CD4-positive, CD25-positive, alpha-beta regulatory T cell (primary cell): ENCODE results near the gene PSG3. TPM values are rescaled to one million over a fixed set of nuclear protein-coding genes. Genes with fewer than 3 reads are reported as not detected.
"Not testable (repeated sequence)": the region's sequence is repeated elsewhere in the genome, so short reads cannot be mapped to it uniquely, and the experiment has no call there.

Experiments used
- ATAC-seq, 2 donors: fragments of 150-1000 bp; cut with Tn5 transposase; one replicate each; pipeline ENCODE4 v1.10.0; 2021; ENCODE audit warnings: low read depth in 2 of 2, moderate number of reproducible peaks in 2 of 2, moderate library complexity in 1 of 2
- DNase-seq, 3 donors: peaks; one replicate each; pipeline versions ENCODE4 v3.0.0 to v3.0.0-alpha.2; 2012 to 2022; ENCODE audit warnings: mixed read lengths in 1 of 3
- H3K27ac ChIP-seq: one replicate; pipeline ENCODE4 v1.7.0; 2013; ENCODE audit warnings: mild to moderate bottlenecking, low read length; ENCODE audit not compliant: insufficient read depth, poor library complexity, severe bottlenecking
- H3K27me3 ChIP-seq: one replicate; pipeline ENCODE4 v1.7.0; 2013; ENCODE audit warnings: low read length; ENCODE audit not compliant: control insufficient read depth, insufficient read depth
- H3K36me3 ChIP-seq: one replicate; pipeline ENCODE4 v1.7.0; 2013; ENCODE audit warnings: mild to moderate bottlenecking, low read length, moderate library complexity; ENCODE audit not compliant: control insufficient read depth, insufficient read depth
- H3K4me1 ChIP-seq: 2 replicates; pipeline ENCODE4 v1.7.0; 2013; ENCODE audit warnings: mild to moderate bottlenecking, low read length; ENCODE audit not compliant: insufficient read depth, control insufficient read depth, poor library complexity, severe bottlenecking
- H3K4me3 ChIP-seq: one replicate; pipeline ENCODE4 v1.7.0; 2013; ENCODE audit warnings: low read depth, mild to moderate bottlenecking, low read length, moderate library complexity
- H3K9me3 ChIP-seq, 2 experiments: 1 replicate in 1 of 2; 2 replicates in 1 of 2; pipeline ENCODE4 v1.7.0; 2013; ENCODE audit warnings: low read length in 2 of 2, mild to moderate bottlenecking in 1 of 2, moderate library complexity in 1 of 2; ENCODE audit not compliant: control insufficient read depth in 2 of 2
- H3K27ac Mint-ChIP-seq, 3 donors: one replicate each; pipeline ENCODE4 v1.8.0; 2020 to 2022; ENCODE audit warnings: mild to moderate bottlenecking in 3 of 3, mixed read lengths in 3 of 3, moderate library complexity in 2 of 3
- H3K27me3 Mint-ChIP-seq: one replicate; pipeline ENCODE4 v1.8.0; 2022; ENCODE audit warnings: mild to moderate bottlenecking, mixed read lengths
- H3K36me3 Mint-ChIP-seq: one replicate; pipeline ENCODE4 v1.8.0; 2020; ENCODE audit warnings: mixed read lengths
- H3K4me1 Mint-ChIP-seq, 4 donors: one replicate each; pipeline ENCODE4 v1.8.0; 2020 to 2022; ENCODE audit warnings: mixed read lengths in 4 of 4, mild to moderate bottlenecking in 1 of 4
- H3K4me3 Mint-ChIP-seq, 4 donors: one replicate each; pipeline ENCODE4 v1.8.0; 2020 to 2022; ENCODE audit warnings: mild to moderate bottlenecking in 4 of 4, mixed read lengths in 4 of 4, moderate library complexity in 3 of 4
- H3K9me3 Mint-ChIP-seq, 7 donors: one replicate each; pipeline ENCODE4 v1.8.0; 2020 to 2022; ENCODE audit warnings: mixed read lengths in 7 of 7, mild to moderate bottlenecking in 3 of 7, moderate library complexity in 2 of 7
- polyA plus RNA-seq, 4 donors: library from polyadenylated mRNA; unstranded; fragments of 300-500 nt; fragmentation: Illumina TruSeq; gene quantifications; one replicate each; pipeline ENCODE4 v1.2.3, GENCODE V29; 2021
- total RNA-seq: library from RNA; stranded (reverse); gene quantifications from one replicate; pipeline ENCODE4 v1.2.3, GENCODE V29; 2022

The PSG3 gene
- total and polyA plus RNA-seq, 5 donors from 2014 or later: 0.42 TPM; not detected in 4

DNA sequence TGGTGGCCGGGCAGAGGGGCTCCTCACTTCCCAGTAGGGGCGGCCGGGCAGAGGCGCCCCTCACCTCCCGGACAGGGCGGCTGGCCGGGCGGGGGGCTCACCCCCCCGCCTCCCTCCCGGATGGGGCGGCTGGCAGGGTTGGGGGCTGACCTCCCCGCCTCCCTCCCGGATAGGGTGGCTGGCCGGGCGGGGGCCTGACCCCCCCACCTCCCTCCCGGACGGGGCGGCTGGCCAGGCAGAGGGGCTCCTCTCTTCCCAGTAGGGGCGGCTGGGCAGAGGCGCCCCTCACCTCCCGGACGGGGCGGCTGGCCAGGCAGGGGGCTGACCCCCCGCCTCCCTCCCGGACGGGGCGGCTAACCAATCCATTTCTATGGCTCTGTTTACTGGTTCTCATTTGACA is 64.0 kb downstream of the PSG3 start:
- H3K27ac ChIP-seq, DNase-seq, H3K27me3 ChIP-seq, H3K4me3 ChIP-seq, H3K4me1 ChIP-seq, H3K27ac Mint-ChIP-seq, H3K9me3 ChIP-seq, H3K27me3 Mint-ChIP-seq, H3K36me3 ChIP-seq, H3K36me3 Mint-ChIP-seq, ATAC-seq, H3K4me1 Mint-ChIP-seq, H3K4me3 Mint-ChIP-seq: not testable (repeated sequence)
- H3K9me3 Mint-ChIP-seq: peaks cover 0 to 17% (median 6%) of the 10 kb centered on the region in 7 donors

DNA sequence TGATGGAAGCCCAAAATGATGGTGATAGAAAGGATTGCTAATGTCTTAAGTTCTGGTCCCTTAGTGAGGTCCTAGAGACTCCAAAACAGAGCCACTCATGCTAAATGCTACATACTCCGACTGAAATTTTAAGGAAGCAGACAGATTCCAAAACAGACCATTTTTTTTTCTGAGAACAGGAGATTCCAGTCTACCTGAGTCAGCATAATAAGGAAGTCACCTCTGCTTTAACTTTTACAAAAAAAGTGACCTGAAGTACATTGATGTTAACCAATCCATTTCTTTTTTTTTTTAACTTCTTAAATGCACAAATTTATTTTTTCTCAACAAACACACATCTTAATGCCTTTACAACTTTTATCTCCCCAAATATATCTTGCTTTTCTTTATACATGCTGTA is 65.7 kb downstream of the PSG3 start:
- not testable (repeated sequence) for H3K27ac ChIP-seq, H3K4me3 Mint-ChIP-seq, H3K27ac Mint-ChIP-seq, H3K27me3 Mint-ChIP-seq, H3K9me3 ChIP-seq, H3K4me1 Mint-ChIP-seq, H3K4me3 ChIP-seq, H3K4me1 ChIP-seq, ATAC-seq, DNase-seq, H3K36me3 ChIP-seq, H3K27me3 ChIP-seq, H3K36me3 Mint-ChIP-seq
- H3K9me3 Mint-ChIP-seq: peaks cover 0 to 15% (median 5%) of the 10 kb centered on the region in 7 donors

Other genes with a start within 250 kb of the PSG3 start
- gene CEACAM1, start 212.0 kb downstream of the PSG3 start, total RNA-seq: 7.0 TPM
- 1 to 10 TPM; 4.0 to 6.9 (median 4.9) TPM for gene CEACAM1, start 212.0 kb downstream of the PSG3 start, polyA plus RNA-seq
- gene CEACAM8, start 145.6 kb downstream of the PSG3 start, total RNA-seq: not detected
- gene CEACAM8, start 145.6 kb downstream of the PSG3 start, polyA plus RNA-seq: not detected
- gene PSG8, start 25.2 kb upstream of the PSG3 start, total RNA-seq: not detected
- not detected for gene PSG8, start 25.2 kb upstream of the PSG3 start, polyA plus RNA-seq
- 0.96 TPM for gene PSG1, start 139.2 kb upstream of the PSG3 start, total RNA-seq
- gene PSG1, start 139.2 kb upstream of the PSG3 start, polyA plus RNA-seq: not detected
- gene PSG6, start 177.4 kb upstream of the PSG3 start, total RNA-seq: 0.37 TPM
- not detected for gene PSG6, start 177.4 kb upstream of the PSG3 start, polyA plus RNA-seq
- not detected for gene PSG7, start 196.7 kb upstream of the PSG3 start, total RNA-seq
- not detected for gene PSG7, start 196.7 kb upstream of the PSG3 start, polyA plus RNA-seq